ENCODE measurements around the gene FBXL15. TPM values are rescaled to one million over a fixed set of nuclear protein-coding genes. Genes with fewer than 3 reads are reported as not detected.
A peak's percentile ranks its signal among the peaks of the same experiment; 100 is the strongest.

FBXL15 gene
- total and polyA plus RNA-seq, 2 donors (not counting 1 experiment from before 2014, with no cell fraction given): 15.5 to 20.7 TPM

GRCh38 chr10:102462512-102463054, 41.9 kb downstream of the FBXL15 start:
- Histone ChIP-seq H3K36me3 (replicated peaks in 1 of 2; ENCODE audit: control extremely low read depth in 1 of 2, control insufficient read depth in 1 of 2, extremely low read depth in 1 of 2, insufficient read depth in 2 of 2, low read length in 1 of 2) (no peaks in the 10 kb centered on the region), H3K9ac (ENCODE audit: low read length) (no peak overlapping the region), H4K20me1 (ENCODE audit: control insufficient read depth, insufficient read depth, low read length, poor library complexity, severe bottlenecking) (no peaks in the 10 kb centered on the region), H3K4me3 (ENCODE audit: control extremely low read depth in 1 of 5, extremely low read depth in 1 of 5, insufficient read depth in 1 of 5, low read depth in 2 of 5, low read length in 4 of 5) (no peak overlapping the region), H3K27me3 (replicated peaks in 1 of 4; ENCODE audit: control extremely low read depth in 1 of 4, control insufficient read depth in 3 of 4, insufficient read depth in 4 of 4, low read length in 3 of 4) (peaks cover 0 to 4% (median 0%) of the 10 kb centered on the region in 4 experiments), H3K27ac (ENCODE audit: low read length in 2 of 2) (no peak overlapping the region), H3K4me1 (ENCODE audit: control insufficient read depth in 2 of 2, insufficient read depth in 2 of 2, low read length in 2 of 2) (peaks cover 17 to 23% of the 10 kb centered on the region in 2 donors), H3K9me3 (ENCODE audit: control extremely low read depth in 1 of 3, control insufficient read depth in 2 of 3, insufficient read depth in 1 of 3, low read length in 2 of 3) (no peaks in the 10 kb centered on the region), H3K79me2 (ENCODE audit: control insufficient read depth, insufficient read depth, low read length) (peaks cover 12% of the 10 kb centered on the region), H3K4me2 (replicated peaks; ENCODE audit: low read depth, low read length, poor library complexity, severe bottlenecking) (peak overlapping the region; percentile 95), H2AFZ (ENCODE audit: insufficient read depth, low read depth, low read length, poor library complexity, severe bottlenecking) (peak overlapping the region; percentile 95)
- ATAC-seq (ENCODE audit: low read depth): no peak
- H3K27me3 Mint-ChIP-seq: no peaks in the 10 kb centered on the region
- peak overlapping the region; percentile 7 for H3K27ac Mint-ChIP-seq
- peak overlapping the region; percentile 85 for H3K4me3 Mint-ChIP-seq
- 75% methylated on average over 5 of the region's 6 CpGs for WGBS (ENCODE audit: insufficient coverage)
- CTCF ChIA-PET: interaction anchor here (0.9 to 4.0 kb wide), 10 partner anchors 9 to 233 kb away, joined by 3 to 36 read pairs (median 4); partner anchors contain the start of genes C10orf95 and FBXL15
- POLR2A ChIA-PET: interaction anchor here (0.6 to 3.4 kb wide), 4 partner anchors 12 to 861 kb away, joined by 3 to 25 read pairs (median 10); partner anchors contain the start of genes C10orf95 and CUEDC2
- intact Hi-C loops (cut with micrococcal nuclease): no loop called here
- H3K4me1 Mint-ChIP-seq: peaks cover 29% of the 10 kb centered on the region
- TF ChIP-seq CTCF (IDR thresholded peaks at IDR 0.05) (no peak), EZH2 (IDR thresholded peaks at IDR 0.05; ENCODE audit: borderline replicate concordance, insufficient read depth, low read depth, low read length, poor library complexity, severe bottlenecking) (no peak)
- H3K9me3 Mint-ChIP-seq (ENCODE audit: insufficient read depth): no peaks in the 10 kb centered on the region
- no peak for DNase-seq

- DNase-seq: no peak
- peaks cover 0 to 4% (median 0%) of the 10 kb centered on the region in 4 experiments for H3K27me3 ChIP-seq (replicated peaks in 1 of 4; ENCODE audit: control extremely low read depth in 1 of 4, control insufficient read depth in 3 of 4, insufficient read depth in 4 of 4, low read length in 3 of 4)
- Mint-ChIP-seq H3K4me3 (no peak overlapping the region), H3K27me3 (no peaks in the 10 kb centered on the region), H3K27ac (no peak overlapping the region), H3K4me1 (peaks cover 29% of the 10 kb centered on the region), H3K9me3 (ENCODE audit: insufficient read depth) (no peaks in the 10 kb centered on the region)
- CTCF ChIA-PET: interaction anchor here (4.0 kb wide), 1 partner anchor 14 kb away, joined by 36 read pairs; no protein-coding TSS in a partner anchor
- ATAC-seq (ENCODE audit: low read depth): no peak
- no peaks in the 10 kb centered on the region for H3K9me3 ChIP-seq (ENCODE audit: control extremely low read depth in 1 of 3, control insufficient read depth in 2 of 3, insufficient read depth in 1 of 3, low read length in 2 of 3)
- H3K4me3 ChIP-seq (ENCODE audit: control extremely low read depth in 1 of 5, extremely low read depth in 1 of 5, insufficient read depth in 1 of 5, low read depth in 2 of 5, low read length in 4 of 5): no peak overlapping the region
- H3K79me2 ChIP-seq (ENCODE audit: control insufficient read depth, insufficient read depth, low read length): peaks cover 12% of the 10 kb centered on the region
- WGBS (ENCODE audit: insufficient coverage): 95% methylated on average over 10 of the region's 10 CpGs
- H3K9ac ChIP-seq (ENCODE audit: low read length): no peak overlapping the region
- H3K4me1 ChIP-seq (ENCODE audit: control insufficient read depth in 2 of 2, insufficient read depth in 2 of 2, low read length in 2 of 2): peaks cover 17 to 23% of the 10 kb centered on the region in 2 donors
- no peak overlapping the region for H3K27ac ChIP-seq (ENCODE audit: low read length in 2 of 2)
- intact Hi-C loops (cut with micrococcal nuclease): no loop called here
- TF ChIP-seq CTCF (IDR thresholded peaks at IDR 0.05): no peak
- no peak for TF ChIP-seq EZH2 (IDR thresholded peaks at IDR 0.05; ENCODE audit: borderline replicate concordance, insufficient read depth, low read depth, low read length, poor library complexity, severe bottlenecking)
- no peaks in the 10 kb centered on the region for H4K20me1 ChIP-seq (ENCODE audit: control insufficient read depth, insufficient read depth, low read length, poor library complexity, severe bottlenecking)
- H3K4me2 ChIP-seq (replicated peaks; ENCODE audit: low read depth, low read length, poor library complexity, severe bottlenecking): no peak overlapping the region
- POLR2A ChIA-PET: no interaction called here
- H3K36me3 ChIP-seq (replicated peaks in 1 of 2; ENCODE audit: control extremely low read depth in 1 of 2, control insufficient read depth in 1 of 2, extremely low read depth in 1 of 2, insufficient read depth in 2 of 2, low read length in 1 of 2): no peaks in the 10 kb centered on the region
- no peak overlapping the region for H2AFZ ChIP-seq (ENCODE audit: insufficient read depth, low read depth, low read length, poor library complexity, severe bottlenecking)
Observed at GRCh38 chr10:102463983-102464382, 43.3 kb downstream of the FBXL15 start.

Measured in B cell (primary cell).